Activated T-cell treated with anti-CD3 and anti-CD28 coated beads, Interleukin-2, amount 50 U/mL, for 4 hours (primary cell): Measurements from ENCODE around the gene TUBA3E. TPM values are rescaled to one million over a fixed set of nuclear protein-coding genes. Genes with fewer than 3 reads are reported as not detected.
"Not testable (repeated sequence)": the region's sequence is repeated elsewhere in the genome, so short reads cannot be mapped to it uniquely, and the experiment has no call there.

Source experiments
- ATAC-seq, 2 donors: fragments of 200-7000 bp; cut with Tn5 transposase; one replicate each; pipeline ENCODE4 v1.10.0; 2021
- DNase-seq: peaks from one replicate; pipeline ENCODE4 v3.0.0-alpha.2; 2020
- H3K27me3 Mint-ChIP-seq: one replicate; pipeline ENCODE4 v1.8.0; 2021; ENCODE audit warnings: low read depth, mixed read lengths
- H3K36me3 Mint-ChIP-seq: one replicate; pipeline ENCODE4 v1.8.0; 2022; ENCODE audit warnings: mixed read lengths; ENCODE audit not compliant: insufficient read depth
- H3K4me1 Mint-ChIP-seq: one replicate; pipeline ENCODE4 v1.8.0; 2021; ENCODE audit warnings: low read depth, mixed read lengths
- H3K4me3 Mint-ChIP-seq: one replicate; pipeline ENCODE4 v1.8.0; 2021; ENCODE audit warnings: mild to moderate bottlenecking, moderate library complexity, mixed read lengths
- H3K9me3 Mint-ChIP-seq: one replicate; pipeline ENCODE4 v1.8.0; 2021; ENCODE audit warnings: mixed read lengths
- total RNA-seq, 3 donors: library from RNA; stranded (reverse); gene quantifications; one replicate each; pipeline ENCODE4 v1.2.1, GENCODE V29; 2021

Gene TUBA3E
- total RNA-seq, 3 donors from 2014 or later: not detected

GRCh38 chr2:130152136-130152815, 46.0 kb downstream of the TUBA3E start:
- not testable (repeated sequence) for H3K36me3 Mint-ChIP-seq, H3K4me3 Mint-ChIP-seq, DNase-seq, H3K4me1 Mint-ChIP-seq, H3K27me3 Mint-ChIP-seq, H3K9me3 Mint-ChIP-seq, ATAC-seq

DNA sequence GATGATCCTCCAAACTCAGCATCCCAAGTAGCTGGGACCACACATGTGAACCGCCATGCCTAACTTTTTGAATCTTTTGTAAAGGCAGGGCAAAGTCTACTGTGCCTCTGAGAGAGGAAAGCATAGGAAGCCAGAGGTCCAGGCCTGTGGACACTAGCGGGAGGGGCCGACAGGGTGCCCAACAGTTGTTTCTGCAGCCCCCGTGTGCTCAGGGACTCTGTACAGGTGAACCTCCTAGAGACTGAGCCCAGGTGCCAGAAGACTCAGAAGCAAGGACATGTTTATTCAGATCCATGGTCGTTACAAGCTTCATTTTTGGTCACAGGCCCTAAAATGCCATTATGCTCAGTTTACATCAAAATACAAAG, 47.1 kb downstream of the TUBA3E start:
- not testable (repeated sequence) for DNase-seq, ATAC-seq, H3K27me3 Mint-ChIP-seq, H3K9me3 Mint-ChIP-seq, H3K4me1 Mint-ChIP-seq, H3K4me3 Mint-ChIP-seq, H3K36me3 Mint-ChIP-seq

GRCh38 chr2:130150181-130151144, 47.8 kb downstream of the TUBA3E start:
- Mint-ChIP-seq H3K4me1 (no peaks in the 10 kb centered on the region), H3K4me3 (no peak overlapping the region), H3K36me3 (peaks cover 6% of the 10 kb centered on the region), H3K27me3 (no peaks in the 10 kb centered on the region), H3K9me3 (no peaks in the 10 kb centered on the region)
- DNase-seq: no peak
- ATAC-seq: no peak

GRCh38 chr2:130148515-130148914, 49.7 kb downstream of the TUBA3E start:
- H3K36me3 Mint-ChIP-seq, H3K27me3 Mint-ChIP-seq, ATAC-seq, H3K4me3 Mint-ChIP-seq, H3K9me3 Mint-ChIP-seq, DNase-seq, H3K4me1 Mint-ChIP-seq: not testable (repeated sequence)

GRCh38 chr2:130145006-130145414, 53.2 kb downstream of the TUBA3E start, which contains the start of gene CCDC74B:
Gene CCDC74B, minus strand, starts transcription at chr2:130145112. Its CDS starts 116 bp downstream, at chr2:130144996.
- not testable (repeated sequence) for H3K4me1 Mint-ChIP-seq
- peaks cover 10% of the 10 kb centered on the region for H3K27me3 Mint-ChIP-seq

DNA sequence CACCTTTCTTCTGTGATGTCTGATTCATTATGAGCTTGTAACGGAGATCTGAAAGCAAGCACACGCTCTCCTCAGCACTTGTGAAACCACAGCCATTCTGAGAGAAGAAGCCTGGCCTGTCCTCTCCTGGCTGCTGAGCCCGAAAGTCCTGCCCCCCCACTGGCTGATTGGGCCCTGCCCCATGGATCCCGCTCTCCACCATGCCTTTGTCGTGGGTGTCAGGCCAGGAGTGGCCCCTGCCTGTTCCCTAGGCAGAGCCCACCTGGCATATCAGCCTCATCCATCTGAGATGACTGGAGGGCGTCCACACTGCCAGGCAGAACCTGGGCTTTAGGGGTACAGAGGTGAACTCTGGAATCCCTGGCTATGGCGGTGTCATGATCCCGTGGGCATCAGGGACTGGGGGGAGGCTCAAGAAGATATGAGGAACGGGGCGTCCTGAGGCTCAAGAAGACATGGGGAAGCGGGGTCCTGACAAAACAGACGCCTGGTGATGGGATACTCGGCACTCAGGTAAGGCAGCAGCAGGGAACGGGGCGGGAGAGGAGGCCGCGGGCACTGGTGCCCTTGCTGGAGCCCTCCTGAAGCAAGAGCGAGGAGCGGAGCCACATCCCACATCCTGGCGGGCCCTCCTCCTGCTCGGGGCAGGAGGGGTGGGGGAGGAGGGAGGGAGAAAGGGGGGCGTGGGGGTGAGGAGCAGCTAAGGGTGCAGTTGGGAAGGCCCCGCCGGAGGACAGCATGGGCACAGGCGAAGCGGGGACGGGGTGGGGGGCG, 54.8 kb downstream of the TUBA3E start:
- H3K36me3 Mint-ChIP-seq, H3K9me3 Mint-ChIP-seq, DNase-seq, ATAC-seq, H3K4me1 Mint-ChIP-seq: not testable (repeated sequence)
- H3K27me3 Mint-ChIP-seq: peaks cover 10% of the 10 kb centered on the region
- peak overlapping the region; percentile 66 for H3K4me3 Mint-ChIP-seq

More at GRCh38 chr2:130145006-130145414, 53.2 kb downstream of the TUBA3E start, which contains the start of gene CCDC74B:
- peak within 1 kb of the TSS; percentile 79 for H3K4me3 Mint-ChIP-seq
- not testable (repeated sequence) for H3K36me3 Mint-ChIP-seq, H3K9me3 Mint-ChIP-seq
- ATAC-seq (peak; percentile 83 to 86), DNase-seq (peak; percentile 44)

- not testable (repeated sequence) for H3K4me3 Mint-ChIP-seq, H3K4me1 Mint-ChIP-seq, DNase-seq, H3K36me3 Mint-ChIP-seq, ATAC-seq, H3K9me3 Mint-ChIP-seq
- peaks cover 10% of the 10 kb centered on the region for H3K27me3 Mint-ChIP-seq
Measured at GRCh38 chr2:130142396-130143265, 55.6 kb downstream of the TUBA3E start.

Other genes starting within 250 kb of the TUBA3E start
- not detected for gene RAB6C, start 218.8 kb downstream of the TUBA3E start, total RNA-seq
- not detected for gene POTEF, start 69.2 kb downstream of the TUBA3E start, total RNA-seq
- gene CCDC74B, start 53.3 kb downstream of the TUBA3E start, total RNA-seq: under 1 TPM; 0.23 to 0.43 (median 0.29) TPM
- 100 to 1,000 TPM; 102 to 113 (median 103) TPM for gene SMPD4, start 16.8 kb downstream of the TUBA3E start, total RNA-seq
- gene MZT2B, start 16.2 kb downstream of the TUBA3E start, total RNA-seq: 100 to 1,000 TPM; 263 to 292 (median 276) TPM
- 100 to 1,000 TPM; 316 to 326 (median 319) TPM for gene IMP4, start 144.5 kb upstream of the TUBA3E start, total RNA-seq
- 10 to 100 TPM; 26.6 to 30.4 (median 30.0) TPM for gene PTPN18, start 157.6 kb upstream of the TUBA3E start, total RNA-seq